BJ (cell line): ENCODE measurements around the gene UQCC5. TPM values are rescaled to one million over a fixed set of nuclear protein-coding genes. Genes with fewer than 3 reads are reported as not detected.

ENCODE experiments used
- CTCF ChIA-PET: fragments of 350-600 bp; formaldehyde crosslinking; extraction: SDS; loops from one replicate; lab custom pipeline; 2021; ENCODE audit warnings: antibody characterized with exemption, inconsistent platforms; lab: Yijun Ruan, JAX
- POLR2A ChIA-PET: fragments of 300-600 bp; sonication (Branson Sonifier 250); formaldehyde crosslinking; extraction: SDS; loops from one replicate; lab custom pipeline; 2021; ENCODE audit warnings: antibody characterized with exemption; lab: Charles Lee
- DNase-seq: peaks from one replicate; pipeline ENCODE4 v3.0.0-alpha.2; 2011; ENCODE audit warnings: low read depth
- H3K27me3 ChIP-seq: 2 replicates; pipeline ENCODE4 v1.6.0; 2011; ENCODE audit warnings: low read length; ENCODE audit not compliant: control insufficient read depth, insufficient read depth
- H3K36me3 ChIP-seq: 2 replicates; pipeline ENCODE4 v1.5.1; 2011; ENCODE audit warnings: low read length; ENCODE audit not compliant: control insufficient read depth, insufficient read depth
- H3K4me3 ChIP-seq: 2 replicates; pipeline ENCODE4 v1.5.1; 2011; ENCODE audit warnings: low read depth, mild to moderate bottlenecking, control low read depth, low read length
- polyA plus RNA-seq: library from polyadenylated mRNA; depleted of rRNA; stranded (reverse); fragments of >200 nt; gene quantifications from 2 replicates; pipeline ENCODE4 v1.2.3, GENCODE V29; 2011
- TF ChIP-seq, protein P1 (sequence below): IDR thresholded peaks from 2 replicates; pipeline ENCODE4 v1.5.1; 2011; ENCODE audit warnings: low read depth, mild to moderate bottlenecking, control low read depth, inconsistent platforms, low read length, moderate library complexity; ENCODE audit not compliant: insufficient read depth

Gene UQCC5
- polyA plus RNA-seq, 1 experiment, result 11.9 TPM

DNA sequence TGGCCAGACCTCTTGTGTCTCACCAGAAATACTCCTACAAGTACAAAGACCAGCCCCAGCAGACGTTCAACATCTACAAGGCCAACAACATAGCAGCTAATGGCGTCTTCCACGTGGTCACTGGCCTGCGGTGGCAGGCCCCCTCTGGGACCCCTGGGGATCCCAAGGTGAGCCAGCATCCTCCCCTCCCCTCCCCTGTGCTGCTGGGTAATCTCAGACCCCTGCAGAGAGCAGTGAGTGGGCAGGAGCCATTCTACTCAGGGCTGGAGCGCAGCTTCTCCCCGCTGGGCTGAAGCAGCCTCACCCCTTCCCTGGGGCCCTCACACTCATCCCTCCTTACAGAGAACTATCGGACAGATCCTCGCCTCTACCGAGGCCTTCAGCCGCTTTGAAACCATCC lies 31.4 kb upstream of the UQCC5 start:
- no peak for DNase-seq
- CTCF ChIA-PET, result no interaction called here
- H3K36me3 ChIP-seq, result no peaks in the 10 kb centered on the region
- TF ChIP-seq, protein P1, sequence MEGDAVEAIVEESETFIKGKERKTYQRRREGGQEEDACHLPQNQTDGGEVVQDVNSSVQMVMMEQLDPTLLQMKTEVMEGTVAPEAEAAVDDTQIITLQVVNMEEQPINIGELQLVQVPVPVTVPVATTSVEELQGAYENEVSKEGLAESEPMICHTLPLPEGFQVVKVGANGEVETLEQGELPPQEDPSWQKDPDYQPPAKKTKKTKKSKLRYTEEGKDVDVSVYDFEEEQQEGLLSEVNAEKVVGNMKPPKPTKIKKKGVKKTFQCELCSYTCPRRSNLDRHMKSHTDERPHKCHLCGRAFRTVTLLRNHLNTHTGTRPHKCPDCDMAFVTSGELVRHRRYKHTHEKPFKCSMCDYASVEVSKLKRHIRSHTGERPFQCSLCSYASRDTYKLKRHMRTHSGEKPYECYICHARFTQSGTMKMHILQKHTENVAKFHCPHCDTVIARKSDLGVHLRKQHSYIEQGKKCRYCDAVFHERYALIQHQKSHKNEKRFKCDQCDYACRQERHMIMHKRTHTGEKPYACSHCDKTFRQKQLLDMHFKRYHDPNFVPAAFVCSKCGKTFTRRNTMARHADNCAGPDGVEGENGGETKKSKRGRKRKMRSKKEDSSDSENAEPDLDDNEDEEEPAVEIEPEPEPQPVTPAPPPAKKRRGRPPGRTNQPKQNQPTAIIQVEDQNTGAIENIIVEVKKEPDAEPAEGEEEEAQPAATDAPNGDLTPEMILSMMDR, result no peak
- H3K27me3 ChIP-seq, result no peaks in the 10 kb centered on the region; the same call in 1 of the 2 replicates
- POLR2A ChIA-PET, result no interaction called here
- no peak overlapping the region for H3K4me3 ChIP-seq

DNA sequence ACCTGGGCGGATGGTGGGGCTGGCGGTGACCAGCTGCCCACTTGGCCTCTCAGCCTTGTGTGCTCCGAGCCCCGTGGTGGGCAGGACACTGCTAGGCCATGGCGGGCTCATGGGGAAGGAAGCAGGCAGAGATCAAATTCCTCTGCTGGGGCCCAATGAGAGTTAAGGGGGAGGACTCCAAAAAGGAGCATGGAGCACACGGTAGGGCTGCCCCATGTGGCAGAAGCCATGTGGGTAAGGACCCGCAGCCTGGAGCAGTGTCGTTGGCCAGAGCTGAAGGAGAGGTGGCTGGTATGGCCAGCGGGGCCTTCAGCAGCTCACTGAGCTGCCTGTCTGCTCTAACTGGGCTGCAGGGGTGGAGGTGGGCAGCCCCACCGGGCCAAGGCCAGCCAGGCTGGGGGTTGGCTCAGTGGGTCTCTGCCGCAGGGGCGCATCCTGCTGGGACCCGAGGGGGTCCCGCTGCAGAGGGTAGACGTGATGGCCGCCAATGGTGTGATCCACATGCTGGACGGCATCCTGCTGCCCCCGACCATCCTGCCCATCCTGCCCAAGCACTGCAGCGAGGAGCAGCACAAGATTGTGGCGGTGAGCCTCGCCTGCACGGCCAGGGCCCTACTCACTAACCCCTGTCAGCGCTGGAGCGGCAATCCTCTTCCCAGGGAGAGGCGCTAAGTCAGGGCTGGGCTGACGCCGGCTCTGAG lies 30.0 kb upstream of the UQCC5 start:
- ChIA-PET CTCF (no interaction called here), POLR2A (no interaction called here)
- TF ChIP-seq, protein P1, result no peak
- H3K4me3 ChIP-seq, result no peak overlapping the region
- DNase-seq, result no peak
- peaks cover 2% of the 10 kb centered on the region for H3K27me3 ChIP-seq
- H3K36me3 ChIP-seq, result no peaks in the 10 kb centered on the region

DNA sequence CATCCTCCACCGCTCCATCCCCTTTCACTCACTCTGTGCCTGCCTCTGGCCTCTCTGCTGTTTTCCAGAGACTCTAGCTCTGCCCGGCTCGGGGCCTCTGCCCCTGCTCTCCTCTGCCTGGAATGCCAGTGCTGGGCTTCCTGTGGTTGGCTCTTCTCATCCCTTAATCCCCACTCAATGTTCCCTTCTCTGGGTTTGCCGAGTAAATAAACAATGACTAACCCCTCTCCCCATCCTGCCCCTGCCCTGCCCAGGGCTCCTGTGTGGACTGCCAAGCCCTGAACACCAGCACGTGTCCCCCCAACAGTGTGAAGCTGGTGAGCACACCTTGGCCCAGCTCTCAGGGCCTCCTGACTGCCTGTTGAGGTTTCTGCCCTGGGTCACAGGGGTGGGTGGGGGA lies 29.0 kb upstream of the UQCC5 start:
- H3K27me3 ChIP-seq, result peaks cover 2% of the 10 kb centered on the region
- CTCF ChIA-PET, result no interaction called here
- POLR2A ChIA-PET, result no interaction called here
- TF ChIP-seq, protein P1, result no peak
- H3K36me3 ChIP-seq, result no peaks in the 10 kb centered on the region
- no peak overlapping the region for H3K4me3 ChIP-seq
- DNase-seq, result no peak

DNA sequence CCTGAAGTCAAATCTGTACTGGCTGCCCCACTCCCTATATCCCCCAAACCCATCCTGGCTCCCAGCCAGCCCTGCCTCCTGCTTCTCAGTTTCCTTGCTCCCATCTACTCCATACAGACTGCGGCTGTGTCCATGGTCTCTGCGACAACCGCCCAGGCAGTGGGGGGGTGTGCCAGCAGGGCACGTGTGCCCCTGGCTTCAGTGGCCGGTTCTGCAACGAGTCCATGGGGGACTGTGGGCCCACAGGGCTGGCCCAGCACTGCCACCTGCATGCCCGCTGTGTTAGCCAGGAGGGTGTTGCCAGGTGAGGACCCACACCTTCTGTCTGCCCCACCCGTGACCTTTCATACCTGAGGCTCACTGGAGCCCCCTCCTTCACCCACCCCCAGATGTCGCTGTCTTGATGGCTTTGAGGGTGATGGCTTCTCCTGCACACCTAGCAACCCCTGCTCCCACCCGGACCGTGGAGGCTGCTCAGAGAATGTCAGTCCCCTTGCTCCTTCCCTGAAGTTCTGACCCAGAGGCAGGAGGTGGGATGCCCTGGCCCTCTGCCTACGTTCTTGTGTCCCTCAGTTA lies 26.6 kb upstream of the UQCC5 start:
- POLR2A ChIA-PET, result no interaction called here
- TF ChIP-seq, protein P1, result no peak
- Histone ChIP-seq H3K4me3 (no peak overlapping the region), H3K27me3 (peaks cover 2% of the 10 kb centered on the region), H3K36me3 (no peaks in the 10 kb centered on the region)
- CTCF ChIA-PET, result no interaction called here
- DNase-seq, result no peak

DNA sequence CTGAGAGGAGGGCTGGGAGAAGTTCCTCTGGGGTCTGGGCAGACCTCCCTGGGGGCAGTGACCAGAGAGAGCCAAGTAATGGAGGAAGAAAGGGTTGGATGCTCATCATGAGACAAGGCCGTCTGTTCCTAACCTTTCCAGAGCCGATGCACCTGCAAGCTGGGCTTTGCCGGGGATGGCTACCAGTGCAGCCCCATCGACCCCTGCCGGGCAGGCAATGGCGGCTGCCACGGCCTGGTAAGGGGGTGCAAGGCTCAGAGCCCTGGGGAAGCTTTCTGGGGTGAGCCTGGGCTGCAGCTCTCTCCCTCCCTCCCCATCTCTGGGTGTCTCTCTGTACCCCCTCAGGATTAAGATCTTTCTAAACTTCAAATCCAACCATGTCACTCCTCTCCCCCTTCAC lies 24.9 kb upstream of the UQCC5 start:
- TF ChIP-seq, protein P1, result no peak
- no peak overlapping the region for H3K4me3 ChIP-seq
- H3K27me3 ChIP-seq, result peaks cover 4% of the 10 kb centered on the region
- ChIA-PET CTCF (interaction anchor here (0.7 kb wide), 1 partner anchor 15 kb away, joined by 4 read pairs; no protein-coding TSS in a partner anchor), POLR2A (no interaction called here)
- no peak for DNase-seq
- no peaks in the 10 kb centered on the region for H3K36me3 ChIP-seq
